NOMO-1 treated with DMSO at 0.1 percent for 48 hours (cell line): ENCODE results near the gene FAM3D.
A peak's percentile ranks its signal among the peaks of the same experiment; 100 is the strongest.

Experiments used
- DNase-seq: peaks from one replicate; lab custom pipeline; 2025; ENCODE audit not compliant: unreplicated experiment; lab: John Stamatoyannopoulos, UW

FAM3D gene

DNA sequence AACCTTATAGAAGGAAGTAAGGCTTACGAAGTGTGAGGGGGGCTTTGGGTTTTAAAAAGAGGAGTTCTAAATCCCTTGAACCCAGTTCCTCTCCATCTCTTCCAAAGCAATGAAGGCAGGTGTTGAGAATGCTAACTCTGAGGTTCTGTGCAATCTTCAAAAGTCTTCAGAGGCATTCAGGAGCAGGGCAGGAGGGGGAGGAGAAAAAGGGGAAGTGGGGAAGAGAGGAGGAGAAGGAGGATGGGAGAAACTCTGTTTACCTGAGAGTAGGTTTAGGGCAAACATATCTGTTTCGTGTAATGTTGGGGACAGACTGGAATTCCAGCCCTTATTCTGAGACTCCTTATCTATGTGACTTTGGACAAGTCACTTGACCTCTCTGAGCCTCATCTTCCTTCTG, 36.9 kb downstream of the FAM3D start:
- peak; percentile 28 for DNase-seq

DNA sequence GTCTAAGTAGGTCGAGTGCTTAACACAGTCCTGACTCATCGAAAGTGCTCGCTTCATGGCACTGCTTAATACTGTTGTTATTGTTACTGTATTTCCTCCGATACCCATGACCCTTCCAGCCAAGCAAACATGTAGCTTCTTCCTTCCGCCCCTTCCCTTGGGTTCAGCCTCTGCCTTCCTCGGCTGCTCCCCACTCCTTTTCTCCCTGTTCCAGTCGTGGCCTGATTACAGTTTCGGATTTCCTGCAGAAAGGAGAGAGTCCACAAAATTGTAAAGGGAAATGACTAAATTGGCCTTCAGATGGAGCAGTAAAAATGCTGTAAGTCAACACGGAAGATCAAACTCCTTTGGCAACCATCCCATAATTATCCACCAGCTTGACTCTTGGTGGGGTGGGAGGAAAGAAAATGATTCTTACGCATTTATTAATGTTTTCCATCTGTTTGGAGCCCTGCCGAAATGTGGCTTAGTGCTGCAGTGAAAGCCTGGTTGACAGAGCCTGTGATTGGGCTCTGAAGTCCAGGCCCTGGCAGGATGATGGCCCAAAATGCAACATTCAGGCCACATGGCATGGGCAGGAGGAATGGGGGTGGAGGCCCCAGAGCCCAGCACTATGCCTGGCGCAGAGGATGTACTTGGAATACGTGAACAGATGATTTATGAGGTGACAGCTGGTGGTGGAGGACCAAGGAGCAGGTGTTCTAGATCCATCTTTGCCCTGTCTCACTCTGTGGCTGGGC, 37.6 kb downstream of the FAM3D start:
- no peak for DNase-seq

DNA sequence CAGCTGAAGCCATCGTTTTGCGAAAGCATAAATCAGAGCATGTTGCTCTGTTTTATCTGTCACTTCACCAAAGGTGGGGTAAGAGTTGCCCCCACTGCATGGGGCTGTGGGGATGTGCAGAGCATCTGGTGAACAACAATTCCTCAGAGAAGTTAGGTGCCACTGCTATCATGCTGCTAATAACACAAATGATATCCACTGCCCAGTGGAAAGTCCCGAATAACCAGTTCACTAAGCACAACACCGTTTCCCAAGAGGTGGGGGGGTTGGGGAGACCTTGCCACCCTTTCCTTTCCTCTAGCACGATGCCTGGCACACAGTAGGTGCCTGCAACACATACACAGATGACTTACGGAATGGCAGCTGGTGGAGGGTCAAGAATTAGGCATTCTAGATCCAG, 38.6 kb downstream of the FAM3D start:
- no peak for DNase-seq

DNA sequence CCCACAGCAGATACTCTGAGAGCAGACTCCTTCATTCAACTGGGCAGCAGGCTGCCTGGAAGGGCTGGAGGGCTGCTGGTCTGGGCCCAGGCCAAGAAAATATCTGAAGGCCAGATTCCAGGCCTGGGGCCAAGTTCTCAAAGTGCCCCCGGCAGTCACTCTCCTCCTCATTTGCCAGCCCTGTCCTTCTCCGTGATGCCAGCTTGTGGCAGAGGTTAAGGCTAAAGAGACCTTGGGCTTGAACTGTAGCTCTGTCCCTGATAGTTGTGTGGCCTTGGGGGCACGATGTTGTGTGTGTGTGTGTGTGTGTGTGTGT, 39.0 kb downstream of the FAM3D start:
- DNase-seq, result no peak

DNA sequence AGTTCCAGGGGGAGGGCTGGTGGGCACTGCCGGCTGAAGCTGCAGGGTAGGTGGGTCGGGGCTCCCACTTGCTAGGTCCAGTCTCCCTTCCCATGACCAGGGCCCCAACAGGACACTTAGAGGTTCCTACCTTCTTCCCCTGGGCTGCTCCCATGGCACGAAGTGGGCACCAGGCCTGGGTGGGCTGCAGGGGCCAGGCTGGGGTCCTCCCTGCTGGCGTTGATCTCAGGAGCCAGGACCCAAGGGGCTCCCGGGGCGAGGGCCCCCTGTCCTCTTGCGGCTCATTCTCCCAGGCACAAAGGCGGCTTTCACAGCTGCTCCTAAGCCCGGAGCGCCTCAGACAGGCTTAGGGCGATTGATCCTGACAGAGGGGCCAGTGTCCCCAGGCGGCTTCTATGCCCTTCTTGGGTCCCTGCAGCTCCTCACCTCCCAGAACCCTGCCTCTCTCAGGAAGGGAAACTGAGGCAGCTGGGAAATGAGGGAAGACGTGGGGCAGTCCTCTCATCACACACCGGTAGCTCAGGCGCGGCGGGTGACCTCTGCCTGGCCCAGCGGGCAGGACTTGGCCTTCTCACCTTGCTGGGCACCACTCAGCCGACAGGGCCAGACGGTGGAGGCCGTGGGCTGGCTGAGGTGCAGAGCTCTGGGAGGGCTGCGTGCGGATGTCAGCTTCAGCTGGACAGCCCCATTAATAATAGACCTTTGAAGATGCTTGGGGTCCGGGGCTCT, 39.6 kb downstream of the FAM3D start:
- DNase-seq, result no peak

DNA sequence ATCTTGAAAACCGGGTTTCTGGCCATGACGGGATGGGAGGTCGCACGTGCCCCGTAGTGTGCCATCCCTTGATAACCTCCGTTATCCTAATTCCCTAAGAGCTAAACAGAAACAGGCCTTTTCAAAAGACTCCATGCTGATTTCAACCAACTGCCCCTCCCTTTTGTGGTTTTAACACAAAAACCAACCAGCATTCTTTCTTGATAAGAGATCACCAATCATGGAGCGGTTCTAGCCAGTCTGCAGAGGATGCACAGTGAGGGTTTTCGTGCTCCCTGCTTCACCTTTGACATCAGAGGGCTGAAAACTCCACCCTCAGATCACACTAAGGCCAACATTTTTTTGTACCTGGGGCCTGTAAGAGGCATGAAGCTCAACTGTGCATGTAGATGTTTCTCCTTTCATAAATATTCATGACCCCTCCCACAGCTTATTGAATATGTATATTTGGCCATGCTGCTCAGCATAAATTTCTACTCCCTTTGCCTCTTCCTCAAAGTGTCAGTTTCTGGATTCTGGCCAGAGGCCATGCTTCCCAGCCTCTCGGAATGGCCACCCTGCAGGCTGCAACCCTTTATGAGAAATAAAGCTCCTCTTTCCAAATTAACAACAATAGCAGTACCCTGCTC, 41.3 kb downstream of the FAM3D start:
- DNase-seq, result no peak

DNA sequence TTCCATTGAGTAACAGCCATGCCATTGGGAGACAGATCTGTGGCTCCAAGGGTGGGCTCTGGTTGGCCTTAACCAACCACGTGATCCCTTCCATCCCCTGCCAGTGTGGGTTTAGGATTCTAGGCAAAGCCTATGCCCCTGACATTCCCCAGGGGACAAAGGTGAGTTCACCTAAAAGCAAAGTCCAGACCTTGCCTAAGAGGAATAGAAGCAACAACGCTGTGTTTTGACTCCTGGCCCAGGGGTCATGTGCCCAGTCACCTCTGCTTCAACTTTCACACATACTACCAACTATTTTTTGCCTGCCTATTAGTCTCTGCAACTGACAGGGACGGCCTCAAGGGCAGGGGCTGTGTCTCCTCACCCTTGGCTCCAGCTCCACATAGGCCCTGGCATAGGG, 42.0 kb downstream of the FAM3D start:
- no peak for DNase-seq

DNA sequence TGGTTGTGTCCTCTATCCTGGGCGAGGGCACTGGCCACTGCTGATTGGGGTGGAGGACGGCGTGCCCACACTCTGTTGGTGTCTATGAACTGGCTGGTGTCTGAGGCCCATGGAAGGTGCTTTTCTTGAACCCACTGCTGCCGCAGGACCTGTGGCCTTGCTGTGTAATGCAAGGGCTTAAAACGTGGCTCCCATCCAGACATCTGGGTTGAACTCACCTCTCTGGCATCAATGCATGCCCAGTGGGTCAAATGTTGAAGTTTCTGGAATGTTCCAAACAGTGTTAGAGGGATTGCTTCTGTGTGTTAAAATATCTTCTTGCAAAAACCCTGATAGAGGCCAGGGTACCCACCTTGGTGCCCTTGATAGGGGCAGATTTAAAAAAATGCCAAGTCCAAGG, 42.6 kb downstream of the FAM3D start:
- no peak for DNase-seq

DNA sequence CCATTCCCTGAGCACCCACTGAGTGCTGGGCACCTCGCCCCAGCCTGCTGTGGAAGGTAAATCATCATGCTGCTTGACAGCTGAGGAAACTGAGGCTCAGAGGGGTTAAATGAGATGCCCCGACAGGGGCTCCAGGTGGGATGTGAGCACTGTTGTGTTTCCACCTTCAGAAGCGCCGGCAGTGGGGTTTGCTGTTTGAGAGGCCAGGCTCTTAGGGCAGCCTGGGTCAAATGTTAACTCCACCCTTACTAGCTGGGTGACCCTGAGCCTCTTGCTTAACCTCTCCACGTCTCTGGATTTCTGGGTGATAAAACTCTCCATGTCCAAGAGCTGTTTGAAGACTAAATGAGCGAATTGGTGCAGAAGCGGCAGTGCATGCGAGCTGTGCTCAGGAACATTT, 43.1 kb downstream of the FAM3D start:
- DNase-seq, result no peak

DNA sequence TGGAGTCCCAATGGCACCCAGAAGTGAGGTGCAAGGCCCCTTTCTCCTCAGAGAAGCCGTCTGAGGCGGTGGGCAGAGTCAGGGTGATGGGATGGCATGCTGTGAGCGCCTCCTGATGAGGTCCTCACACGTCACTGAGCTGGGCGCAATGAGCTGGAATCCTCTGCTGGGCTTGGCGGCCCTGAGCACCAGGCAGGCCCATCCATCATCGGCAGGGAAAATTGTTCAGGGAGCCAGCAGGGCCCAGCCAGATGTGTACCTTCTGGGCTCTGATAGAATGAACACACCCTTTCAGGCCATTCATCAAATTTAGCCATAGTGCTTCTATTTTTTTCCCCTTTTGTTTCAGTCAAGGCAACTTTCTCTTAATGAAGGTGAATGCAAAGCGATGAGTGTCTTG, 43.7 kb downstream of the FAM3D start:
- no peak for DNase-seq

DNA sequence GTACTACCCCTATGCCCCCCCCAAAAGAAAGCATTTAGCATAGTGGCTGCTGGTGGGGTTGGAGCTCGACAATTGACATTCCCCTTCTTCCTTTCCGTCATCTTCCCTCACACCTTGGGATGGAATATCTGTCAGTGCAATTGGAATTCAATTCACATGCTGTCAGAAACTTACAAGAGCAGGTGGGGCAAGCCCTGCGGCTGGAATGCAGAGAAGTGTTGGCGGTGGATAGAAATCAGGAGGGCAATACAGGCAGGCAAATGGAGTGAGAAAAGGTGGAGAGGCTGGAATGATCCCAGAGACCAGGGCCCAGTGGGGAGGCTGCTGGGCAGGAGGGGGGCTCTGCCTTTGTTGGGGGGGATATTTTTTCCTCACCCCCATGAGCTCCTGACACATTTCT, 44.1 kb downstream of the FAM3D start:
- no peak for DNase-seq

DNA sequence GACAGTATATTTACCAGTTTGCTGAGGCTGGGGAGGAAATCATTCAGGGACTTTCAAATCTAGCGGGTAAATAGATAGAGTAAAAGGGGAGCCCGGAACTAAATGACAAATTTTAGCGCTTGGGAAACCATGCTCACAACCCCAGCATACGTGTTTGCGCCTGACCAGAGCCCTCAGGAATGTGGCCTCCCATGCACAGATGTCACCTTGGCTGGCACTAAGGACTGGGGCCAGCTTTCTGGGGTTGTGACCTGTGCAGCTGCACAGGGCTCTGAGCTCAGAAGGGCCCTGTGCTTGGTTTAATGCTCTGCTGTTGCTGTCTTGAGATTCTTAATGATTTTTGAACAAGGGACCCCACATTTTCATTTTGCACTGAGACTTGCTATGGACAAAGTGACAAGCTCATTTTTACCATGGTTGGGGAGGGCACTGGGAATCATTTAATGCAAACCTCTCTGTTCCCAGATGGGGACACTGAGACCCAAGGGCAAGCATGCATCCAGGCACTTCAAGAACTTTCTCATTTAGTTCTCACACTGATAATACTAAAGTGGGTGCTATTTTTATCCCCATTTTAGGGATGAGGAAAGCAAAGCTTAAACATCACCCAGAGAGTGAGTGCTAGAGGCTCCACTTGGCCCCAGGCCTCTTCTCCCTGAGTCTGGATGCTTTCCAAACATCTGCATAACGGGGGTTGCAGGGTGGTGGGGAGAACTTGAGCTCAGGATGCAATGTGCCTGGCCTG, 45.3 kb downstream of the FAM3D start:
- no peak for DNase-seq

DNA sequence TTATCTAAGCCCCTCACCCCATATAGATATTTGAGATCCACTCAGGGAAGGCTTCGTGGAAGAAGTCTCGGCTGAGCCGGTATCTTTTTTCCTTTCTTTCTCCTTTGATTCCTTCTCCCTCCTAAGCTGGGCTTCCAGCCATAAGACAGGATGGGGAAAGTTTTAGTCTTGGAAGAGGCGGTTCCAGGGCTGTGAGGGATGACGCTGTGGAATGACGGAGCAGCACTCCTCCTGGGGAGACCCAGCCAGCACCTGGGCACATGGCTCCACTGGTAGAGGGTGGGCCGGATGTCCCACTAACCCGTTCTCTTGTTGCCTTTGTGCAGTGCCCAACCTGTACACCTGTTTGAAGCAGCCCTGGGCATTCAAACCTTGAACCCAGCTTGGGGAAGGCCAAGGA, 46.2 kb downstream of the FAM3D start:
- DNase-seq, result no peak

DNA sequence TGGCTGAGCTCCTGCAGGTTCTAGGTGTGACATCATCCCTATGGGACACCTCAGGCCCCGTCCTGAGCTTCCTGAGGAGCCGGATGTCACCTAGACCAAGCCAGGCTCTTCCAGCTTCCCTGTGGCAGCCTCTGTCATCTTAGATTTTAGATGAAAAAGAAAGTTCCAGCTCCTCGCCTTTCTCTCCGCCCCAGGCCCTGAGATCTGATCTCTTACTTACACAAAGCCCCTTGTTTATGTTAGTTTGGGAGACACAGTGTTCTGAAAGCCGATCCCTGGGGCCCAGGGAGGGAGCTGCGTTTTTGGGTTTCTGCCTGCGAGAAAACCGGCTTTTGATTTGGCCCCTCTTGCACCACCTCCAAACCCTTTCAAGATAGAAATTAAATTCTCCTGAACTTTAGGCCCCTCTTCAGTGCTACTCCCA, 49.2 kb downstream of the FAM3D start:
- no peak for DNase-seq

DNA sequence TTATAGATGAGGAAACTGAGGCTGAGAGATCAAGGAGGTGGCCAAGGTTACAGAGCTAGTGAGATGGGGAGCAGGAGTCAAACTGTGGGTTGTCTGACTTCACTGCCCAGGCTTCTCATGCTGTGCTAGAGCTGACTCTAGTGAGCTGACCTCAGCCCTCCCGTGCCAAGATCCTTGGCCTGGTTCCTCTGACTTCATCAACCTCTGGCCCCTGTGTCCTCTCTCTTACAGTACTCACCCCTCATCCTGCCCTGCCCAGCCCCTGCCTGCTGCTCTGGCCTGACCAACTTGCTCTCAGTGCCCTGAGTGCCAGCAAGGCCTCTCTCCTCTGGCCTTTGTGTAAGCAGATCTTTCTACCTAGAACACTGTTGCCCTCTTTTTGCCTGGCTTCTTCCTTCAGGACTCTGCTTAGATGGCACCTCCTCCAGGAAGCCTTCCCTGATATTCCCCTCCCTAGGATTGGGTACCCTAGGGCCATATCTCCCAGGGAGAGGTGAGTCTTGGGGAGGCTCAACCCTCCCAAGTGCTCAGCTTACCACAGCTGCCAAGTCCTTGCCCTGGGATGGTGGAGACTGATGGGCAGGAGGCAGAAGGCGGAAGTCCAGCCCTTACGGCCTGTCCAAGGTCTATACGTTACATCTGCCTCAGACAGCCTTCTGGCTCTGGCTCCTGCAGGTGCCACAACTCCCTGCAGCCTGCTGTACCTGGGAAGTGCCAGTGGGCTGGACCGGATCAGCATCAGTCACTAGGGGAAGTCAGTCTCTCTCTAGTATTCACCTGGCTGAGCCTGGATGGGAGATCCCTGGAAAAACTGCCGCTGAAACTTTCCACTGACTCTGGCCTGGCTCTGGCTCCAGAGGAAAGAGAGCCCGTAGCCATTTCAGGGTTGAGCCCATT, 53.1 kb downstream of the FAM3D start:
- no peak for DNase-seq

DNA sequence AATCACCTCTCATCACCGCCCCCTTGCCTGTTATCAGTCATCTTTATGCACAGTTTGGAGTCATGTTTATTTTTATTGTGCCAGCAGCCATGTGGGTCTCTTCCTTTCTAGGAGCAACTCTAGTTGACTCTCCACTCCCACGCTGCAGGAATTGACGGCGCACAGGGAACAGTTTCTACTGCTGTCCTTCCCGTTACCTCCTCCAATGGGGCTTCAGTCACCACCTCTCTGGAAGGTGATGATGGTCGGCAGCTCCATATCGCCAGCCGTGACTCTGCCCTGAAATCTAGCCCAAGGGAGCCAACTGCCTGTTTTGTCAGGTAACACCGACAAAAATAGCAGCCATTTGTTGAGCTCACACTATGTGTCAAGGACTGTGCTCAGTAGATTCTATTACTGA, 53.7 kb downstream of the FAM3D start:
- DNase-seq, result no peak

DNA sequence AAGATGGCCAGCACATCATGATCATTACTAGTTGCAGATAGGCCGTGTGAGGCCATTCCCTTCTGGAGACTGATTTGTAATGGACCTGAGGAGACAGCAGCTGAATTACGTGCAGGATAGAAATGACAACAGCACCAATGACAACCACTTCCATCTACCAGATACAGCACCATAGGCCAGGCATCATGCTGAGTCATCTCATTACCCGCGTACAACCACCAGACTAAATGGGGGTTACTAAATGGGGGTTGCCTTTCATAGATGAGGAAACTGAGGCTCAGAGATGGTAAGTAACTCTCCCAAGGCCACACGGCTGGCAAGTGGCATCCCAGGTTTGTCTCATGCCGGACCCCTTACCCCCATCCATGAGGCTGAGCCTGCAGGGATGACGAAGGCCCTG, 56.6 kb downstream of the FAM3D start:
- no peak for DNase-seq

DNA sequence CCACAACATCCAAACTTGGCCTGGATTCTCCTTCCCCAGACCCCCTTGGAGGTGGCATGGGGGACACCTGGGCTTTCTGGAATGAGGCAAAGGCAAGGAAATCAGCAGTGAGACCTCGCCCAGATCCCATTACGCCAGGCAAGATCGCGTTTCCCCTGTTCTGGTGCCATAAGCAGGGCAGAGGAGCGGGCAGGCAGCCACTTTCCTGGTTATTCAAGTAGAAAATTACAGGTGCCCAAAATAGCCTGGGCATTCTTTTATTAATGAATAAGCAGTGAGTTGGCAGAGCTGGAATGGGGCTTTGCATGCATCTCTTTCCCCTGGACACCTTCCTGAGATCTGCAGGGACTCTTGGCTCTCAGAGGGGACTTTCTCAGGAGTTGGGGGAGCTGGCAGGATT, 57.9 kb downstream of the FAM3D start:
- DNase-seq, result no peak

DNA sequence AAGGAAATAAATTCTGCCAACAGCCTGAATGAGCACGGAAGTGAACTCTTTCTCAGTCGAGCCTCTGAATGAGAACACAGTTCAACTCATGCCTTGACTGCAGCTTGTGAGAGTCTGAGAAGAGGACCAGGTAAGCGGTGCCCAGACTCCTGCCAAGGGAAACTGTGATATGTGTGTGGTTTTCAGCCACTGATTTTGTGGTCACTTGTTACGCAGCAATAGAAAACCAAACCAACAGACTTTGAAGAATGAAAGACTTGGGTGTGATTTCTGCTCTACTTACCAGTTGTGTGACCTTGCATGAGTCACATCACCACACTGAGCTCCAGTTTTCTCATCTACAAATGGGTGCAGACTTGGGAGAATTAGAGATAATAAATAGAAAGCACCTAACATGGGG, 58.8 kb downstream of the FAM3D start:
- DNase-seq, result no peak

DNA sequence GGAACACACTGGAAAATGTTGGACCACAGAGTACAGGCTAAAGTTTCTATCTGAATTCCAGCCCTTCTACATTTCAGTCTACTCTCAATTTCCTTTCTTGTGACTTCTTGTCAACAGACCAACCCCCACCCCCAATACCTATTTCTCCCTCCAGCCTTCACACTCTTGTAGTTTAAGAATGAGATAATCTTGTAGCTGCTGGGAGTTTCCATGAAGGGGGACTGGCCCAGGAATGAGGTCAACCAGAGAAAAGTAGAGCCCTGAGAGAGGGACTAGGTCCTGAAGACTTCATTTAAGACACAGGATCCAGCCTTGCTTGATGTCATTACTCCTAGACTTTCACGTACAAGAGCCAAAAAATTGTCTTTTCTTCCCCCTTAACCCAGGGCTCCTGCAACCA, 59.9 kb downstream of the FAM3D start:
- no peak for DNase-seq

DNA sequence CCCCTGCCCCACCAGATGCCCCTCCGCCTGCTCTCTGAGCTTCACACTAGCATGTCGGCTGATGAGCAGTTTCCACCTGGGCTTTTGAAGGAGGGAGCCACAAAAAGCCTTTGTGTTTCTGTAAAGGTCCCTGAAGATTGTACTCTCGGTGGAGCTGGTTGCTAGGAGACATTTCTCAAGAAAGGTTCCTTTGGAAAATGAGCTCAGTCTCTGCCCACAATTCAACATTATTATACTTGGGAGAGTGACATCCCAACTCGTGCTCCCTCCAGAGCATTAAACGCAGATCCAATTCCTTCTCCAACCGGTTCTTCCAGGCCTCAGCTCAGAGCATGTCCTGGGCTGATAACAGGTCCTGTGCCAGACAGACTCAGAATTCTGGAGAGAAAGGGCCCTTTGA, 62.5 kb downstream of the FAM3D start:
- no peak for DNase-seq
